Measurements from ENCODE around the gene SEPTIN11.

The SEPTIN11 gene

GRCh38 chr4:76949276-76950051 lies at the start of gene SEPTIN11:
Gene SEPTIN11 (plus strand): TSS chr4:76949752. CDS start chr4:76949904, 152 bp downstream.
- DNase-seq: peak; percentile 78

GRCh38 chr4:76902233-76902890 lies 47.2 kb upstream of the SEPTIN11 start:
- DNase-seq: no peak

GRCh38 chr4:76904646-76905190 lies 44.8 kb upstream of the SEPTIN11 start:
- no peak for DNase-seq

- no peak for DNase-seq
These were observed 44.0 kb upstream of the SEPTIN11 start for GRCh38 chr4:76905521-76905920.

GRCh38 chr4:76909711-76910110 lies 39.8 kb upstream of the SEPTIN11 start:
- no peak for DNase-seq

GRCh38 chr4:76920715-76921114 lies 28.8 kb upstream of the SEPTIN11 start:
- DNase-seq: no peak

- DNase-seq: no peak
These were observed 25.8 kb upstream of the SEPTIN11 start for GRCh38 chr4:76923619-76924357.

GRCh38 chr4:76926841-76927240 lies 22.7 kb upstream of the SEPTIN11 start:
- no peak for DNase-seq

GRCh38 chr4:76930685-76931084 lies 18.9 kb upstream of the SEPTIN11 start:
- DNase-seq: no peak

- no peak for DNase-seq
These were observed 18.5 kb upstream of the SEPTIN11 start for GRCh38 chr4:76931087-76931486.

- DNase-seq: no peak
These were observed 17.8 kb upstream of the SEPTIN11 start for GRCh38 chr4:76931576-76932276.

GRCh38 chr4:76939184-76939583 lies 10.4 kb upstream of the SEPTIN11 start:
- no peak for DNase-seq

- no peak for DNase-seq
These were observed 6.4 kb upstream of the SEPTIN11 start for GRCh38 chr4:76943129-76943620.

GRCh38 chr4:76943790-76944189 lies 5.8 kb upstream of the SEPTIN11 start:
- DNase-seq: no peak

GRCh38 chr4:76947369-76947768 lies 2.2 kb upstream of the SEPTIN11 start:
- no peak for DNase-seq

- peak; percentile 53 for DNase-seq
These were observed 893 bp upstream of the SEPTIN11 start for GRCh38 chr4:76948443-76949275.

GRCh38 chr4:76950052-76950955 lies 752 bp downstream of the SEPTIN11 start:
- peak; percentile 35 for DNase-seq

- no peak for DNase-seq
These were observed 1.6 kb downstream of the SEPTIN11 start for GRCh38 chr4:76950956-76951671.

- no peak for DNase-seq
These were observed 2.1 kb downstream of the SEPTIN11 start for GRCh38 chr4:76951672-76952010.

GRCh38 chr4:76952071-76952470 lies 2.5 kb downstream of the SEPTIN11 start:
- no peak for DNase-seq
